ENCODE measurements around the gene CSGALNACT2. TPM values are rescaled to one million over a fixed set of nuclear protein-coding genes. Genes with fewer than 3 reads are reported as not detected.
"Not testable (repeated sequence)": the region's sequence is repeated elsewhere in the genome, so short reads cannot be mapped to it uniquely, and the experiment has no call there.

CSGALNACT2 gene
- polyA plus RNA-seq, 2 donors = 2.0 to 3.4 TPM

DNA sequence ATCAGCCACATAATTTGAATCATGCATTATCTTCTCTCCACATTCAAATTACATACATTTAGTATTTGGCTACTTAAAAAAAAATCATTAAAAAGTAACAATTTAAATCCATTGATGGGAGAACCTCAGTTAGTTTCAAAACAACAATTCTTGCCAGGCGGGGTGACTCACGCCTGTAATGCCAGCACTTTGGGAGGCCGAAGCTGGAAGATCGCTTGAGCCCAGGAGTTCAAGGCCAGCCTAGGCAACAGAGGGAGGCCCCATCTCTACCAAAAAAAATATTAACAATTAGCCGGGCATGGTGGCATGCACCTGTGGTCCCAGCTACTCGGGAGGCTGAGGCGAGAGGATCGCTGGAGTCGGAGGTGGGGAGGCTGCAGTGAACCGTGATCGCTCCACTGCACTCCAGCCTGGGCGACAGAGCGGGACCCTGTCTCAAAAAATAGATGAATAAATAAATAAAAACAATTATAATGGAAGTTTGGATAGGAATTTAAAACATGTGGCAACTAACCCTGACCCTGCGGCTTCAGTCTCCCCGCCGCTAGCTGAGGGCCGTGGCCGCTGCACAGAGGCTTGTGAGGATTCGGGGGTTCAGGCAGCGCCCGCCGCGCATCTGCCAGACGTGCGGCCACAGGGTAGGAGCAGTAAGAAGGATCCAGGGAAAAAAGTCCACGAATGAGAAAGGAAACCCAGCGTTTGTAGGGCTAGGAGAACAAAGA lies 1.1 kb upstream of the CSGALNACT2 start:
- Histone ChIP-seq H3K4me1 (ENCODE audit: control insufficient read depth in 2 of 2, insufficient read depth in 2 of 2, low read length in 1 of 2) (no peaks in the 10 kb centered on the region), H3K27me3 (ENCODE audit: control insufficient read depth in 1 of 2, insufficient read depth in 2 of 2, low read length in 2 of 2) (no peaks in the 10 kb centered on the region)
- WGBS, 2 donors = 38 to 42% methylated on average over 27 of the region's 27 CpGs

GRCh38 chr10:43137717-43138020 lies 576 bp upstream of the CSGALNACT2 start:
- no peaks in the 10 kb centered on the region for H3K36me3 ChIP-seq (ENCODE audit: control insufficient read depth in 2 of 2, insufficient read depth in 2 of 2, low read length in 1 of 2)
- H3K27ac ChIP-seq (ENCODE audit: low read depth in 2 of 2, low read length in 1 of 2) = peak overlapping the region; percentile 87 to 95
- no peaks in the 10 kb centered on the region for H3K4me1 ChIP-seq (ENCODE audit: control insufficient read depth in 2 of 2, insufficient read depth in 2 of 2, low read length in 1 of 2)
- 0% methylated on average over 30 of the region's 30 CpGs for WGBS, 2 donors
- peak overlapping the region; percentile 81 to 96 for H3K4me3 ChIP-seq (ENCODE audit: low read depth in 1 of 2, low read length in 2 of 2)
- H3K27me3 ChIP-seq (ENCODE audit: control insufficient read depth in 1 of 2, insufficient read depth in 2 of 2, low read length in 2 of 2) = no peaks in the 10 kb centered on the region
- no peaks in the 10 kb centered on the region for H3K9me3 ChIP-seq (ENCODE audit: control insufficient read depth in 2 of 2, insufficient read depth in 1 of 2, low read depth in 1 of 2, low read length in 1 of 2)

More for the DNA sequence above, 1.1 kb upstream of the CSGALNACT2 start:
- no peaks in the 10 kb centered on the region for H3K36me3 ChIP-seq (ENCODE audit: control insufficient read depth in 2 of 2, insufficient read depth in 2 of 2, low read length in 1 of 2)
- peak overlapping the region; percentile 87 to 95 for H3K27ac ChIP-seq (ENCODE audit: low read depth in 2 of 2, low read length in 1 of 2)
- H3K4me3 ChIP-seq (ENCODE audit: low read depth in 1 of 2, low read length in 2 of 2) = peak overlapping the region; percentile 81 to 96
- no peaks in the 10 kb centered on the region for H3K9me3 ChIP-seq (ENCODE audit: control insufficient read depth in 2 of 2, insufficient read depth in 1 of 2, low read depth in 1 of 2, low read length in 1 of 2)

DNA sequence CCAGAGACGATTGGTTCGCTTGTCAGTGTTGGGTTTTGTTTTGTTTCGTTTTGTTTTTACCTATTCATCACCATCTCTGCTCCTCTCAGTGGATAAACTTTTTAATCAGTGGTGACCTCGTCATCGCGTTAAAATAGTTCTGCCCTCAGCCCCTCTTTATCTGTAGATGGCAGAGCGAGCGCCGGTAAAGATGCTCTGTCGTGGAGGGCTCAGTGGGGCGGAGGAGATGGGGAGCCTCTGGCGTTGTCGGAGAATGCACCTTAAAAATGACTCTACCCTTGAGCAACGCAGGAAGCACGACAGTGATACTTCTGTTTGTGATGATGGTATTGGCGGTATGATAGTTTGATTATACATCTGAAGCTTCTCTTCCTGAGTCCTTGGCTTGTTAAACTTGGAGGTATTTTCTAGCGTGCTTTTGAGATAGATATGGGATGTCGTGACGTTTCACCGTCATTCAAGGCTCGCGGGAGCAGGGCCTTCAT lies 554 bp downstream of the CSGALNACT2 start:
- no peaks in the 10 kb centered on the region for H3K9me3 ChIP-seq (ENCODE audit: control insufficient read depth in 2 of 2, insufficient read depth in 1 of 2, low read depth in 1 of 2, low read length in 1 of 2)
- no peaks in the 10 kb centered on the region for H3K4me1 ChIP-seq (ENCODE audit: control insufficient read depth in 2 of 2, insufficient read depth in 2 of 2, low read length in 1 of 2)

DNA sequence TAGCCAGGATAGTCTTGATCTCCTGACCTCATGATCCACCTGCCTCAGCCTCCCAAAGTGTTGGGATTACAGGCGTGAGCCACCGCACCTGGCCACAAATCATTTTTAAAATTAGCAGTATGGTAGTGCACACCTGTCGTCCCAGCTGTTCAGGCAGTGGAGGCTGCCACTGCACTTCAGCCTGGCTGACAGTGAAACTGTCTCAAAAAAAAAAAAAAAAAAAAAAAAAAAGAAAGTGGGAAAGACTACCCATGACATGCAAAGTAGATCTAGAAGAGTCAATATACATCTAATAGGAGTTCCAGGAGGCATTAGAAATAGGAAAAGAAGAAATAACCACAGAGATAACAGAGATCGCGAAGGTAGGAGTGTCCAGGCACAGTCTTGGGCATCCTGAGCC lies 3.2 kb downstream of the CSGALNACT2 start:
- Histone ChIP-seq H3K9me3 (ENCODE audit: control insufficient read depth in 2 of 2, insufficient read depth in 1 of 2, low read depth in 1 of 2, low read length in 1 of 2) (no peaks in the 10 kb centered on the region), H3K4me3 (ENCODE audit: low read depth in 1 of 2, low read length in 2 of 2) (no peak overlapping the region), H3K27ac (ENCODE audit: low read depth in 2 of 2, low read length in 1 of 2) (no peak overlapping the region), H3K36me3 (ENCODE audit: control insufficient read depth in 2 of 2, insufficient read depth in 2 of 2, low read length in 1 of 2) (no peaks in the 10 kb centered on the region), H3K4me1 (ENCODE audit: control insufficient read depth in 2 of 2, insufficient read depth in 2 of 2, low read length in 1 of 2) (no peaks in the 10 kb centered on the region), H3K27me3 (ENCODE audit: control insufficient read depth in 1 of 2, insufficient read depth in 2 of 2, low read length in 2 of 2) (no peaks in the 10 kb centered on the region)
- 84 to 91% methylated on average over 5 of the region's 5 CpGs for WGBS, 2 donors

More for the DNA sequence above, 554 bp downstream of the CSGALNACT2 start:
- no peaks in the 10 kb centered on the region for H3K36me3 ChIP-seq (ENCODE audit: control insufficient read depth in 2 of 2, insufficient read depth in 2 of 2, low read length in 1 of 2)
- no peaks in the 10 kb centered on the region for H3K27me3 ChIP-seq (ENCODE audit: control insufficient read depth in 1 of 2, insufficient read depth in 2 of 2, low read length in 2 of 2)
- WGBS, 2 donors = 0% methylated on average over 22 of the region's 22 CpGs
- peak overlapping the region; percentile 81 to 96 for H3K4me3 ChIP-seq (ENCODE audit: low read depth in 1 of 2, low read length in 2 of 2)
- H3K27ac ChIP-seq (ENCODE audit: low read depth in 2 of 2, low read length in 1 of 2) = peak overlapping the region; percentile 87 to 95

GRCh38 chr10:43145311-43145710 lies 7.1 kb downstream of the CSGALNACT2 start:
- Histone ChIP-seq H3K27ac (ENCODE audit: low read depth in 2 of 2, low read length in 1 of 2) (no peak overlapping the region), H3K36me3 (ENCODE audit: control insufficient read depth in 2 of 2, insufficient read depth in 2 of 2, low read length in 1 of 2) (no peaks in the 10 kb centered on the region), H3K9me3 (ENCODE audit: control insufficient read depth in 2 of 2, insufficient read depth in 1 of 2, low read depth in 1 of 2, low read length in 1 of 2) (no peaks in the 10 kb centered on the region), H3K27me3 (ENCODE audit: control insufficient read depth in 1 of 2, insufficient read depth in 2 of 2, low read length in 2 of 2) (no peaks in the 10 kb centered on the region), H3K4me1 (ENCODE audit: control insufficient read depth in 2 of 2, insufficient read depth in 2 of 2, low read length in 1 of 2) (no peaks in the 10 kb centered on the region), H3K4me3 (ENCODE audit: low read depth in 1 of 2, low read length in 2 of 2) (no peak overlapping the region)
- 82 to 84% methylated on average over 6 of the region's 6 CpGs for WGBS, 2 donors

- 81 to 94% methylated on average over 1 of the region's 1 CpG for WGBS, 2 donors
- H3K27me3 ChIP-seq (ENCODE audit: control insufficient read depth in 1 of 2, insufficient read depth in 2 of 2, low read length in 2 of 2); H3K9me3 ChIP-seq (ENCODE audit: control insufficient read depth in 2 of 2, insufficient read depth in 1 of 2, low read depth in 1 of 2, low read length in 1 of 2); H3K27ac ChIP-seq (ENCODE audit: low read depth in 2 of 2, low read length in 1 of 2); H3K36me3 ChIP-seq (ENCODE audit: control insufficient read depth in 2 of 2, insufficient read depth in 2 of 2, low read length in 1 of 2); H3K4me3 ChIP-seq (ENCODE audit: low read depth in 1 of 2, low read length in 2 of 2); H3K4me1 ChIP-seq (ENCODE audit: control insufficient read depth in 2 of 2, insufficient read depth in 2 of 2, low read length in 1 of 2): not testable (repeated sequence)
These were observed 7.7 kb downstream of the CSGALNACT2 start for GRCh38 chr10:43145936-43146335.

- Histone ChIP-seq H3K27ac (ENCODE audit: low read depth in 2 of 2, low read length in 1 of 2) (no peak overlapping the region), H3K9me3 (ENCODE audit: control insufficient read depth in 2 of 2, insufficient read depth in 1 of 2, low read depth in 1 of 2, low read length in 1 of 2) (no peaks in the 10 kb centered on the region), H3K36me3 (ENCODE audit: control insufficient read depth in 2 of 2, insufficient read depth in 2 of 2, low read length in 1 of 2) (no peaks in the 10 kb centered on the region), H3K27me3 (ENCODE audit: control insufficient read depth in 1 of 2, insufficient read depth in 2 of 2, low read length in 2 of 2) (no peaks in the 10 kb centered on the region), H3K4me1 (ENCODE audit: control insufficient read depth in 2 of 2, insufficient read depth in 2 of 2, low read length in 1 of 2) (peaks cover 0 to 3% of the 10 kb centered on the region in 2 donors), H3K4me3 (ENCODE audit: low read depth in 1 of 2, low read length in 2 of 2) (no peak overlapping the region)
- WGBS, 2 donors = 53 to 62% methylated on average over 2 of the region's 2 CpGs
These were observed 13.1 kb downstream of the CSGALNACT2 start for GRCh38 chr10:43151371-43151770.

DNA sequence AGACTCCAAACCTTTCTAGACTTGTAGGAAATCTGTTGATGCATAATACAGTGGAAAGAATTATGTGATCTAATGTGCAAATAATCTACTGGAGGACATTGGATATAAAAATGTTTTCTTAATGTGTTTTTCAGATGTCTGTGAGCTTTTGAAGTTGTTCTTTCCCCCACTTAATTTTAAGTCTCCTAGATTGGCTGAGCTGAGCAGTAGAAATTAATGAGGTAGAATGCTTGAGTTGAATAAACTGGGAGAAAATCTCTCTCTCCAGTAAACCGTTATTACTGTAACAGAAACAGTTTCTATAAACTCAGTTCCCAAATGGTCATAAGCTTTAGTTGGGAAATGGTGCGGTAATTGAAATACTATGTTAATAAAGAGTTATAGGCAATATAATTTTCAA lies 15.7 kb downstream of the CSGALNACT2 start:
- H3K27me3 ChIP-seq (ENCODE audit: control insufficient read depth in 1 of 2, insufficient read depth in 2 of 2, low read length in 2 of 2) = no peaks in the 10 kb centered on the region
- H3K36me3 ChIP-seq (ENCODE audit: control insufficient read depth in 2 of 2, insufficient read depth in 2 of 2, low read length in 1 of 2) = no peaks in the 10 kb centered on the region
- WGBS, 2 donors = 80% methylated on average over 2 of the region's 2 CpGs
- no peaks in the 10 kb centered on the region for H3K9me3 ChIP-seq (ENCODE audit: control insufficient read depth in 2 of 2, insufficient read depth in 1 of 2, low read depth in 1 of 2, low read length in 1 of 2)
- peaks cover 0 to 3% of the 10 kb centered on the region in 2 donors for H3K4me1 ChIP-seq (ENCODE audit: control insufficient read depth in 2 of 2, insufficient read depth in 2 of 2, low read length in 1 of 2)
- no peak overlapping the region for H3K4me3 ChIP-seq (ENCODE audit: low read depth in 1 of 2, low read length in 2 of 2)
- H3K27ac ChIP-seq (ENCODE audit: low read depth in 2 of 2, low read length in 1 of 2) = no peak overlapping the region

DNA sequence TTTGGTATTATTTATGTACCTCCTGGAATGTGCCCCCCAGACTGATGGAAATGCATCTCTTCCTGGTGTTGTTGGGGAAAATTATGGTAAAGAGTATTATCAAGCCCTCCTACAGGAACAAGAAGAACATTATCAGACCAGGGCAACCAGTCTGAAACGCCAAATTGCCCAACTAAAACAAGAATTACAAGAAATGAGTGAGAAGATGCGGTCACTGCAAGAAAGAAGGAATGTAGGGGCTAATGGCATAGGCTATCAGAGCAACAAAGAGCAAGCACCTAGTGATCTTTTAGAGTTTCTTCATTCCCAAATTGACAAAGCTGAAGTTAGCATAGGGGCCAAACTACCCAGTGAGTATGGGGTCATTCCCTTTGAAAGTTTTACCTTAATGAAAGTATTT lies 17.0 kb downstream of the CSGALNACT2 start:
- H3K27ac ChIP-seq (ENCODE audit: low read depth in 2 of 2, low read length in 1 of 2) = no peak overlapping the region
- 84 to 92% methylated on average over 2 of the region's 2 CpGs for WGBS, 2 donors
- no peak overlapping the region for H3K4me3 ChIP-seq (ENCODE audit: low read depth in 1 of 2, low read length in 2 of 2)
- H3K36me3 ChIP-seq (ENCODE audit: control insufficient read depth in 2 of 2, insufficient read depth in 2 of 2, low read length in 1 of 2) = no peaks in the 10 kb centered on the region
- no peaks in the 10 kb centered on the region for H3K9me3 ChIP-seq (ENCODE audit: control insufficient read depth in 2 of 2, insufficient read depth in 1 of 2, low read depth in 1 of 2, low read length in 1 of 2)
- peaks cover 0 to 3% of the 10 kb centered on the region in 2 donors for H3K4me1 ChIP-seq (ENCODE audit: control insufficient read depth in 2 of 2, insufficient read depth in 2 of 2, low read length in 1 of 2)
- H3K27me3 ChIP-seq (ENCODE audit: control insufficient read depth in 1 of 2, insufficient read depth in 2 of 2, low read length in 2 of 2) = no peaks in the 10 kb centered on the region

GRCh38 chr10:43155741-43156140 lies 17.5 kb downstream of the CSGALNACT2 start:
- Histone ChIP-seq H3K9me3 (ENCODE audit: control insufficient read depth in 2 of 2, insufficient read depth in 1 of 2, low read depth in 1 of 2, low read length in 1 of 2) (no peaks in the 10 kb centered on the region), H3K4me3 (ENCODE audit: low read depth in 1 of 2, low read length in 2 of 2) (no peak overlapping the region), H3K27ac (ENCODE audit: low read depth in 2 of 2, low read length in 1 of 2) (no peak overlapping the region), H3K36me3 (ENCODE audit: control insufficient read depth in 2 of 2, insufficient read depth in 2 of 2, low read length in 1 of 2) (no peaks in the 10 kb centered on the region), H3K4me1 (ENCODE audit: control insufficient read depth in 2 of 2, insufficient read depth in 2 of 2, low read length in 1 of 2) (peaks cover 0 to 3% of the 10 kb centered on the region in 2 donors), H3K27me3 (ENCODE audit: control insufficient read depth in 1 of 2, insufficient read depth in 2 of 2, low read length in 2 of 2) (no peaks in the 10 kb centered on the region)
- 88 to 93% methylated on average over 1 of the region's 1 CpG for WGBS, 2 donors
